GM18502 (cell line): ENCODE results near the gene GALNT18.

ENCODE experiments used
- ATAC-seq: cut with Tn5 transposase; IDR thresholded peaks from one replicate; pipeline ENCODE4 v1.9.1; 2021; ENCODE audit warnings: mild to moderate bottlenecking; ENCODE audit not compliant: unreplicated experiment, poor library complexity

The GALNT18 gene

DNA sequence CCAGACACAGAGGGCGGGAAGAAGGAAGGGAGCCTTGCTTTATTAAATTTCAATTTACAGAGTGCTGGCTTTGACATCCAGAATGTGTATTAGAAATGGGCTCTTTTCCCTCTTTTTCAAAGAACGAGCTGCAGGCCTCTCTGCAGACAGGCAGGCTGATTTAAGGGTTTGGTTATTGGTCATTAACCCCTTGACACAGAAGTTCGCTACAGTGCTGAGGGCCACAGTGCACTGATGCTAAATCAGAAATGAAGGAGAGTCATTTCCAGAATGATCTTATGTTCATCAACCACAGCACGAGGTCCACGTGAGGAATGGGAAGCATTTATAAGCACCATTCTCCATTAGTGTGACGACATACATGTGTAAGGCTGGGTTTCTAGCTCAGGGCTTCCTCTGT lies 320.6 kb downstream of the GALNT18 start:
- no peak for ATAC-seq

DNA sequence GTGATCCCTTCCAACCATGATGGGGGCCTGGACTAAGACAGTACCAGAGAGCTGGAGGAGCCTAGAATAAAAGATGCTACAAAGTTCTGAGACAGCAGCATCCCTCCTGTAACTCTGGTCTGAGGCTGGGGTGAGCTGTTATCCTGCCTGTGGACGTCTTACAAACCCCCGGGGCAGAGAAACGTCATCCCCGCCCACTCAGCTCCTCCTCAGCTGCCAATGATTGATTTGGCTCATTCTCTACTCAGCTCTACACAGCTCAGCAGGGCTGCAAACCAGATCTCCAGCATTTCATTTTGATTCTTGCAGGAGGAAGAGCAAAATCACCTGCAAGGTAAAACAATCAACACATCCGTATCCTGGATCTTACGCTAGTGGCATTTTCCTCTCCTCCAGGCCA lies 324.2 kb downstream of the GALNT18 start:
- no peak for ATAC-seq

DNA sequence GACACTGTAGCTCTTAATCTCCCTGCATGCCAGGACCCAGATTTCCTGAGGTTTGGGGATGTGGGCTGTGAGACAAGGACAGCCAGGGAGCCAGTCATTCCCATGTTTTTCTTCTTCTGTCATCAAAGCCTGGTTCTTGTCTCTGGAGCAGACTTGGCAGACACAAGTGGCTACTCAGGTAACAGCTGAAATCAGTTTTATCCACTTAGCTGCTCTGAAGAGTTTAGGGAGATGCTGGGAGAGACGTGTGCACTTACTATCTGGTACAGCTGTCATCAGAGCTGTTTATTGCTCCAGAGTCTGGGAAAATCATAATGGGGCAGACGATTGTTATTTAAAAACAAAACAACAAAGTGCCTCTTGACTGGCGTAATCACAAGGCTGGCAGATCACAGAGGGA lies 325.4 kb downstream of the GALNT18 start:
- ATAC-seq: no peak

DNA sequence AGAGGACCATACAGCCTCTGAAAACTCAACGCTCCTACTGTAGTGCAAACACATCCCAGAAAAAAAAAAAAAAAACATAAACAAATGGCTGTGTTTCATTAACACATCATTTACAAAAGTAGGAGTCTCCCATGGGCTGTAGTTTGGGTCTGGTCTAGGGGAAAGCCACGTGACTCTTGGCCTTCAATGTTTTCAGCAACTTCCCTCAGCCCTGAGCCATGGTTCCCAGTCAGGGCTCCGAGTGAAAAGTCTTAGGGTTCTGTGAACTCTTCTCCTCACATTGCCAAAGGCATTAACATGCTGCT lies 327.3 kb downstream of the GALNT18 start:
- no peak for ATAC-seq

DNA sequence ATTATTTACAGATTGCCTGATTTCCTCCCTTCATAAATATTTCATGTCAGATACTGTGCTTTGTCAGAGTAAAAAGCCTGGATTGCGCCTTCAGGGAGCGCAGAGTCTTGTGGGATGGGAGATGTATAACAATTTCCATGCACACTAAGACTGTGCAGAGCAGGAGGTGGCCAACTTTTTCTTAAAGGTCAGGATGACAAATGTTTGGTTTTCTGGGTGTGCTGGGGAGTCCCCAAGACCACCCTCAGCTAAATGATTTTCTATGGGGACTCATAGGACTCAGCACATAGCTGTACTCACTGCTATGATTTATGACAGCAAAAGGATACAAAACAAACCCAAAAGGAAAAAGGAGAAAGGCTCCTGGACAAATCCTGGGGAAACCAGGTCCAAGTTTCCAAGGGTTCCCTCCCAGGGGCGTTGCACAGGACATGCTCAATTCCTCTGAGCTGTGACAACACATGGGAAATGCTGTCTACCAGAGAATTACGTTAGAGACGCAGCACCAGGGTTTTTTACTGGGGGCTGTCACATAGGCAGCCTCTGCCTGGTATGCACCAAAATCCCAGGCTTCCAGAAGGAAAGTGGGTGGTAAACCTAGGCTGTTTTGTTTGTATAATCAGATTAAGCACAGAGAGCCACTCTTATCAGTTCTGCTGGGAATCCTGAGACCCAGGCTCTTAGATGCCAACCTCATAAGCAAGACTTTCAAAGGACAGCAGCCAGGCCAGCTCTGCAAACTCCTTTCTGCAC lies 327.8 kb downstream of the GALNT18 start:
- ATAC-seq: no peak

DNA sequence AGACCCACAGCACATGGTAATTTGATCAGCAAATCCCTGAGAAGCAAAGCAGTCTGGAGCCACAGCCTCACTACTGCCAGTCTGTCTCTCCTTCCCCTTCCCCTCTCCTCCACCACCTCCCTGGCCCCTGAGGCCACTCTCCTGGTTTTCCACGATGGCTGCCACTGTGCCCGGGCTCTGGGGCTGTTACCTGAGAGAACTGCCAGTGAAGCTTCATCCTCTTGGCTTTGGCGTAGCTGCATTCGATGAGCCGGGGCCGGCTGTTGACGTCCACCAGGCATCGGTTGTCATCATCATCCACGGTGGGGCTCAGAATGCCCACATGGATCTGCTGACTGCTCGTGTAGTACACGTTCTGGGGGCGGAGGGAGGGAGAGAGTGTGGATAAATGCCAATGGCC lies 329.0 kb downstream of the GALNT18 start:
- ATAC-seq: no peak

DNA sequence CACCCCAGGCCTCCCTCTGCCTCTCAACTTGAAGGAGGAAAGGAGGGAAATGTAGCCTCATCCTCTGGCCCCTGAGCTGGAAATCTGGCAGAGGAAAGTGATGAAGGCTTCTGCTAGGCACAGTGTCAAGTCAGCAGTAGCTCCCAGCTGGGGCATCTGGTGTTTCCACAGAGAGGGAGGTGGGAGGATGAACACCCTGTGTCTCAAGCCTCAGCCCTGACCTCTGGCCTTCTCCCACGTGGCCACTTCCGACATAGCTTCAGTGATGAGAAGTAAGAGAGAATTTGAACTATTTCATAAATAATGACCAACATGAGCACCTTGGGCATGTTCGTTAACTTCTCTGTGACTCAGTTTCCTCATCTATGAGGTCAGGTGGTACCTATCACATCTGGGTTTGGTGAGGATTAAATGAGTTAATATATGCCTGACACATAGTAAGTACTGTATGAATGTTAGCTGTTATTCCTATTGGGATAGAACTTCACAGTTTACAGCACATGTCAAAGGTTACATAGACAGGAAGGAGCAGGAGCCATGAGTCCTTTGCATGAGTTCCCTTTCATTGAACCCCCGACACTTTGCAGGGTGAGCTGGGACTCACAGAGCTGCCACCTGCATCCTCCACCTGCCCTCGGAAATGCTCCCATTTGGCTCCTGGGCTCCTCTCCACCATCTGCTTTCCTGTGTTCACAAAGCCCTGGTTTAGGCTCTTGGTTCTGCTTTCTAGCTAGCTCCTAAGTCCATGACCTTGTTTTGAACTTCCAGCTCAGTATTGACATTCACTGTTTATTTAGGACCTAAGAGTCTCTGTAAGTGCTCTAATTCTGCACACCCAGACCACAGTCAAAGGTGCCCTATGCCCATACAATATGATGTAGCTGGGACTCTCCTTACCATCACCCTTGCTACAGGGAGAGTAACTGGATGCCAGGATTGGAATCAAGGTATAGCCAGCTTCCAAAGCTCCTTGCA lies 330.5 kb downstream of the GALNT18 start:
- ATAC-seq: no peak

DNA sequence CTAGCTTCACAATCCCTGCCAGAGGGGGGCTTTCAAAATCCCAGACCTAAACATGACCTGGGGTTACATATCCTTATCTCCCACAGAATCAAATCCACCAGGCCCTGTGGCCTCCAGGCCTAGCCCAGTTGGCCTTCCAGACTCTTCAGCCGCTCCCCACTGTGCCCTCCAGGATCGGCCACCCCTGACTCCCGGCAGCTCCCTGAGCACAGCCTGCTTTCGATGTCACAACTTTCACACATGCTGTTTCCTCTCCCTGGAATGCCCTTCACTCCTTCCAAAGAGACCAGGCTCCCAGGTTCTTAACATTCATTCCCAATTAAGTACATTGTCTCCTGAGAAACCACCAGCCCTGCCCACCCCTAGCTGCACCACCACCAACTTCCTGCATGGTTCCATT lies 331.5 kb downstream of the GALNT18 start:
- no peak for ATAC-seq

DNA sequence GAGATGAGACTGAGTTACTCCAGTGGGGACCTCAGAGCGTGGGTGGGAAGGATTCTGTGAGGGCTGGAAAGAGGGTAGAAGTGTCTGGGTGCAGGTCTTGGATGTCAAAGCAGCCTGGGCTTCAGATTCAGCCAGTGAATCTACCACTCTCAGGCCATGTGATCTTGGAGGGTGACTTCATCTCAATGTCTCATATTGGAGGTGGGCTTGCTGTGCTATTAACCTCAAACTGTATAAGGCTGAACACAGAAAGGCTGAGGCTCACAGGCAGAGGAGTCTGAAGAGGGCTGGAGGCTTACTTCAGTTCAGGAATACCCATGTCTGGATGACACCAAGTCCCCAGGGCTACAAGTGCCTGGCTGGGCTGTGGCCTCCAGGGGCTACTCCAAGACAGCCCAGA lies 332.1 kb downstream of the GALNT18 start:
- no peak for ATAC-seq

DNA sequence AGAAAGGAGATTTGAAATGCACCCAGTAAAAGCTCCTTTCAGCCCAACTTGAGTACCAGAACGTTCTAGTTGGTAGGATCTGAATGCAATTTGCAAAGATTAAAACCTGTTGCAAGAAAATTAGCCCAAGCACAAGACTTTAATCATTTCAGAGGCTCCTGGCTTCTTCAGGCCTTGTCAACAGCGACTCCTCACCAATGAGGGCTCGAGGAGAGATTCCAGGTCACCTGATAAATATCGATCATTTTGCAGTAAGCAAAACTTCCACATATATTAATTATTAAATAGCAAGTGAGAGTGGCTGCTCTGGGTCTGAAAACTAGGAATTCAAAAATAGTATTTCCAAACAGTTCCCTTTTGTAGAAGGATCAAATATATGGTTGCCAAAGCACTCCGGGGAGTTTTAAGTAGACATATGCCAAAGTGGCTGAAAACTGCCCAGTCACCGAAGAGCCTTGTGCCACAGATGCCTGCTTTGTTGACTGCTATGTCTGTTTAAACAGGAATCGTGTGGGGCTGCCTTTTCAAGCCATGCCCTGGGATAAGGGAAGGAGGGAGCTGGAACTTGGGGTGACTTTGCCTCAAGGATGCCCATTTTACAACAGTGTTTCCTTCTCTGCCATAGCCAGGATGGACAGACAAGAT lies 332.7 kb downstream of the GALNT18 start:
- ATAC-seq: no peak

DNA sequence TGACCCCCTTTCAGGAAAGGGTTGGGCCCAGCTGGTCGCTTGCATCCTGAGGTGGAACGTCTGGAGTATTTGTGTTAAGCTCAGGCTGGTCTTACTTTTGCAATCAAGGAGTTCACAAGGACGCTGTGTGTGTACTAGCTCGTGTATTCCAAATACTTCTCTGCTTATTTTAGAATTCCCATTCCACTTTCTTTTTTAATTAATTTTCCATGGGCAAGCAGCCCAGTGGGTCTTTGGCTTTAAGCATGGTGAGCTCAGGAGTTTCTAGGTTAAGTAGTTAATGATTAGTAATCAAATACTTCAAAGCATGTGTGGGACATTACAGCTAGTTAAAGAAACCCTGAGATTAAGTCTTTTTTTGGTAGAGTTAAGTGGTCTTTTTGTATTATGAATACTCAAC lies 337.3 kb downstream of the GALNT18 start:
- no peak for ATAC-seq

DNA sequence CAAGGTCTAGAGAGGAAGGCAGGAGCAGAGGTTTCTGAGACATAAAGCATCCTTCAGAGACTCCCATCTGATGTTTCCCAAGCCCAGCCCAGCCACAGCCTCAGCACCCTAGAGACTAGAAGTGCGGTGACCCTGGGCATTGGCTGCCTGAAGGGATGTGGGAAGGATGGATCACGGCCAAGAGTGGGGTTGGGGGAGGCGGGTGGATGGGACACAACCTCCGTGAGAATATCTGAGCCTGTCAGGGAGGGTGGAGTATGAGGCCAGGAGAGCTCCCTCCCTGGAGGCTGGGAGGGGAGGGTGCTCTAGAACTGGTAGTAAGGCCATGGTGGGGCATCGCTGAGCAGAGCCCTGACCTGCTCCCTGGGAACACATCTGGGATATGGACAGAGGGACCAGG lies 340.2 kb downstream of the GALNT18 start:
- no peak for ATAC-seq

DNA sequence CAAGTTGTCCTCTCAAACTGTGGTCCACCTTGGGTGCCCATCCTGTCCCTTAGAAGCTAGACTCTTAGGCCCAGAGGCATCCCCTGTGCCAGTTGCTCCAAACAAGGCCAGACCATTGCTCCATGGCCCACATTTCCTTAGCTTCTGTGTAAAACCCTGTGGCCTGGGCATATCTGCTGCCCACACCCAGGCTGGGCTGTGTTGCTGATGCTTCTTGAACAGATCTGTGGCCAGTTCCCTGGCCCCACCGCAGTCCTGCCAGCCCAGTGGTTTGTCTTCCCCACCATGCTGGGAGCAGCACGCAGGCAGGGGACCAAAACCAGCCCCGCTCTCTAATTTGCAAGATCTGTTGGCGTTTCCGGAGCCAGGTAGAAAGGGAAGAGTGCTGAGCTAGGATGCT lies 341.0 kb downstream of the GALNT18 start:
- ATAC-seq: no peak

DNA sequence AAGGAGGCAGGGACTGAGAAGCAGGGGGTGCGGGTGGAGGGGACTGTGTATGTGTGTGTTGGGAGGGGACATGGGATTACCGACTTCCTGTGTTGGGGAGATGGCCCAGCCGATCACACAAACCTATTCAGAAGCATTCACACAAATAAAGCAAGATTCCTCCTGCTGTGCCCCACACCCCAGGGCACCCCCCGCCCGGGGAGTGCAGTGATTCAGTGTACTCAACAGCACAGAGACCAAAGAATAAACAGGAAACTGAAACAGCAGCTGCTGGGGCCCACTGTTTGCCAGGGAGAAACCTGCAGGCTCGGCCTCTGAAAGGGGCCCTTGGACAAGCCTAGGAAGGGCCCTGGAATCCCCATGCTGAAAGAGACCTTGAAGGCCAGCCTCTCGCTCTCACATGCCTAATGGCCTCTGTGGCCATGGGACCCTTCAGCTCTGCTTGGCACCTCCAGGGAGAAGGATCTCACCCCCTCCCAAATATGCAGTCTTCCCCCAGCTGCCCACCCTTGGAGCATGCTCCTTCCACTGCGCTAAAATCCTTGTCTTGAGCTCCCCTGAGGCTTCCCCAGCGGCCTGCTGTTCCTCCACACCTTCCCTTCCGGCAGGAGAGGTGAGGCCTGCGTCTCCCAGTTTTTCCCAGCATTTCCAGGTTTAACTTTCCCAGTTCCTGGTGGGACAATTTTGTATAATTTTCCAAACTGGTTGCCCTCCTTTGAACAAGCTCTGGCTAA lies 341.7 kb downstream of the GALNT18 start:
- ATAC-seq: no peak

DNA sequence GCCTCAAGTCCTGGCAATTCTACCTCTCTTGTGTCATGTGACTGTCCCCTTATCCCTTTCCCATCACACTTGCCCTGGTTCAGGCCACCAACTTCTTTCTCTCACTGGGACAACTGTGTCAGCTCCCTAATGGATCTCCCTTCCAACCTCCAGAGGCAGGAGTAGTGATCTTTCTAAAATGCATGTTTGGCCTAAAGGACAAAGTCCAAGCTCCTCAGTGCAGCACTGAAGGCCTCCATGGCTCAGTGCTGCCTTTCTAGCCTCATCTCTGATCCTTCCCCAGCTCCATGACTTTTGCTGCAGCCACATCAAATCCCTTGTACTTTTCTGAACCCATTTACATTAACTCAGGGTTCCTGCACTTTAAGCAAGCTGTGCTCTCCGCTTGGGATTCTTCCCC lies 349.6 kb downstream of the GALNT18 start:
- ATAC-seq: no peak

DNA sequence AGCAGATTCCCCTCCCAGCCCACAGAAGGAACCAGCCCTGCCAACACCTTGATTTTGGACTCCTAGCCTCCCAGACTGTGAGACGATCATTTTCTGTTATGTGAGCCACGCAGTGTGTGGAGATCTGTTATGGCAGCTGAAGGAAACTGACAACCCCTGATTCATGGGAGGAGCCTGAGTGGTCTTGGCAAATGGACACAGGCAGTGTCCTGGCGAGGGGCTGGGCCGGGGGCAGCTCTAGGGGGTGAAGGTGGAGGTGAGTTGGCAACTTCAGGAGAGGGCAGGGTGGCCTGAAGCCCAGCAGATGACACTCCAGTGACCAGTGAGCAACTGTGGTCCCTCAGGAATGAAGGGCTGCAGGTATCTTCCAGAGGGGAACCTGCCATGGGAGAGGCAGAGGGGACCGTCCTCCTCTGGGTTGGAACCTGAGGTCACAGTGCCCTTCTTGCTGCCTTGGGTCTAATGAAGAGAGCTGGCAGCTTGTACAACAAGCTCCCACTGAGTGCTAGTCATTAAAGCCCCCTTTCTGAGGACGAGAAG lies 351.5 kb downstream of the GALNT18 start:
- ATAC-seq: no peak

DNA sequence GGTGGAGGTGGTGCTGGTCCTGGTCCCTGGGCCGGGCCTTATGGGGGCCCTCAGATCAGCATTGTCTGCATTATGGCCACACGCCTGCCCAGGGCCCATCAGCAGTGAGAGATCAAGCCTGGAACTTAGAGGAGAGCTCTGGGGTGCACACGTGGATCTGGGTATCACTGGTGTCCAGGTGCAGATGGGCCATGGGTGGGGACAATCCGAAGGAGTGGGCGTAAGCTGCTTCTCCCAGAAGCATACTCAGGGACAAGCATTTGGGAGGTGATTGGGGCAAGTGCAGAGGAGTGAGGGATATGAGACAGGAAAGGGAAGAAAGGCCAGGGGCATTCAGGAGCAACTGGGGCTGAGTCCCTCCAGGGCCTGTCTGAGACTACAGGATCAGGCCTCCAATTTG lies 353.1 kb downstream of the GALNT18 start:
- no peak for ATAC-seq

DNA sequence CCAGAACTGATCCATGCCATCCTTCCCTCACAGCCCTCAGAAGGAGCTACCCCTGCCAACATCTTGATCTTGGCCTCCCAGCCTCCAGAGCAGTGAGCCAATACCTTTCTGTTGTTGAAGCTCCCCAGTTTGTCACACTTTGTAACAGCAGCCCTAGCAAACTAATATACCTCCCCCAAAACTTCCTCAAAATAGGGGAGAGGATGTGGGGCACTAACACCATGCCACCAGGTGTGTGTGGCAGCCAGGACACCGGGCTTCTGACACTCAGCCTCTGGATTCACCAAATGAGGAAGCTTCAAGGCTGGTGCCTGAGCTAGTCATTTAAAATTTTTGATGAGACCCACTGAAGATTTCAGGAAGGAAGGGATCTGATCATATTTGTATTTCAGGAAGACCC lies 353.7 kb downstream of the GALNT18 start:
- no peak for ATAC-seq

DNA sequence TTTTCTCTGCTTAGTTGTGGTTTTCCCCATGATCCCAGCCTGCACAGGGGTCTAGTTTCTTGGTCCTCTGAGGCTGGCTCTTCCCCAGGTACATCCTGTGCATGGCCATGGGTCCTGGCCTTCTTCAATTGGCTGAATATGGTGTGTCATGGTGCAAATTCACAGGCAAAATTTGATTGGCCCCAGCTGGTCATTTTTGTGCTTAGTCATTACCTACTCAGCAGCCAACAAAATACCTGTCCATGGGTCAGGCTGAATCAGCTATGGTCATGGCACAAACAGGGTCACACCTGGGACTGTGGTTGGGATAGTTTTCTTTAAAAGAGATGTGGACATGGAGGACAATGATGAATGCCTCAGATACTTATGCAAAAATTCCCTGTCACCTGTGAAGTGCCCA lies 354.5 kb downstream of the GALNT18 start:
- ATAC-seq: no peak

DNA sequence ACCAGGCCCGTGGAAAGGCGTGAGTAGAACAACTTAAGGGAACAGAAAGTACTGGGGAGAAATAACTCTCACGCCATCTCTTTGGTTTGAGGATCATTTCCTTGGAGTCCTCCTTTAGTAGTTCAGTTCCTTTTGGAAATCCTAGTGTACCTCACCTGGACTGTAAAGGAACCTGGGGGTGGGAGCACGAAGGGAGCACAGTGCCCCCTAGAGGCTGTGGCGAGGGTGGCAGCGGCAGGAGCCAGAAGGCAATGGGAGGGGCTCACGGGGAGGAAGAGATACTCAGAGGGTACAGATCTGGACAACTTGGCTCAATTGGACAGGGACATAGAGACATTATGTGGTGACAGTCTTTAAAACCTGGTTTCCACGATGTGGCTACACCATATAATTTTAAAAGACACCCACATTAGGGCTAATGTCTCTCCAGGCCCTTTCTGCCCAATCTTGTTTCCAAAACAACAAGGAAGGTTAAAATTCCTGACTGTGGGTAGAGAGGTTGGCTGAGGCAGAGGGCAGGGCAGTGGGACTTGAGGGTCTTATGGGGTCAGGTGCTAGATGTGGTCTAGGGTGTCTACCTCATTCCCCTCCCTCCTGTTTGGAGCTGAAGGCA lies 355.7 kb downstream of the GALNT18 start:
- peak; percentile 62 for ATAC-seq
